ENCODE measurements around the gene ARF4.
A peak's percentile ranks its signal among the peaks of the same experiment; 100 is the strongest.
"Not testable (repeated sequence)": the region's sequence is repeated elsewhere in the genome, so short reads cannot be mapped to it uniquely, and the experiment has no call there.

The ARF4 gene

GRCh38 chr3:57597127-57597923 is at the start of gene ARF4:
Gene ARF4, minus strand, starts transcription at chr3:57597344. Its CDS starts 204 bp downstream, at chr3:57597140.
- Histone ChIP-seq H3K27me3 (ENCODE audit: control insufficient read depth, insufficient read depth, low read length) (no peaks in the 10 kb centered on the region), H3K4me1 (ENCODE audit: control insufficient read depth, insufficient read depth, low read length) (peaks cover 7% of the 10 kb centered on the region), H3K9ac (ENCODE audit: low read depth, low read length) (peak within 1 kb of the TSS; percentile 100), H3K36me3 (ENCODE audit: control insufficient read depth, insufficient read depth, low read length) (no peaks in the 10 kb centered on the region), H3K9me3 (ENCODE audit: control insufficient read depth, insufficient read depth, low read length) (no peaks in the 10 kb centered on the region), H3K4me3 (ENCODE audit: low read depth, low read length) (peak within 1 kb of the TSS; percentile 97)

DNA sequence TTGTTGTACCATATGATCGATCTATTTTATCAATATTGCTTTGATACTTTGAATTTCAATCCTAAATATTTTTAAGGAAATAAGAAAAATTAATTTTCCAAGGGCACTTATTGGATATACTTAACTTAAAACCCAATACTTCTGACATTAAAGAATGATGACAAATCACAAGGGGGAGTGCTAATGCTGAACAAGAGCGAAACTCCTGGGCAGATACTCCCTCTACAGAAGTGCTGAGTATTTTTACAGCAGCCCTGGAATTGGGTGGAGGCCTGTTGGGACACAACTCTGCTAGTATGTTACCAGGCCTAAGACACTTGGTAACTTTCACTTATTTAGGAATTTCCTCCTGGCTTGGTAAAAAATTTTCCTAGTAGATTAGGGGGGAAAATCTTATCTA is 49.6 kb upstream of the ARF4 start:
- Histone ChIP-seq H3K9me3 (ENCODE audit: control insufficient read depth, insufficient read depth, low read length) (no peaks in the 10 kb centered on the region), H3K4me1 (ENCODE audit: control insufficient read depth, insufficient read depth, low read length) (no peaks in the 10 kb centered on the region), H3K4me3 (ENCODE audit: low read depth, low read length) (no peak overlapping the region), H3K9ac (ENCODE audit: low read depth, low read length) (no peak overlapping the region), H3K27me3 (ENCODE audit: control insufficient read depth, insufficient read depth, low read length) (no peaks in the 10 kb centered on the region), H3K36me3 (ENCODE audit: control insufficient read depth, insufficient read depth, low read length) (no peaks in the 10 kb centered on the region)

DNA sequence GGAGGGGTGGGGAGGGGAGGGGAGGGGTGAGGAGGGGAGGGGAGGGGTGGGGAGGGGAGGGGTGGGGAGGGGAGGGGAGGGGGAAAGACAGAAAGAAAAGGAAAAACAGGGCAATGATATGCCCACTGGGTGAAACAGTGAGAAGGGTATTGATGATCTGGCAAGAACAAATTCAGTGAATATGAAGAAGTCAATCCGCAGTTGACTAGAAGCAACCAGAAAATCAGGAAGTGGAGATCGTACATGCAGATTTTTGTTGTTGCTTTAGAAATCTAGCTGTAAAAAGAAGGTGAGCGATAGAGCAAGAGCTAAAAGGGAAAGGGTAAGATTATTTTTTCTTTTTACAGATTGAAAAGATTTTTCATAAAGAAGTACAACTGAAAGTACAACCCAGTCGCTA is 47.6 kb upstream of the ARF4 start:
- Histone ChIP-seq H3K27me3 (ENCODE audit: control insufficient read depth, insufficient read depth, low read length) (no peaks in the 10 kb centered on the region), H3K9ac (ENCODE audit: low read depth, low read length) (no peak overlapping the region), H3K4me3 (ENCODE audit: low read depth, low read length) (no peak overlapping the region), H3K4me1 (ENCODE audit: control insufficient read depth, insufficient read depth, low read length) (no peaks in the 10 kb centered on the region), H3K9me3 (ENCODE audit: control insufficient read depth, insufficient read depth, low read length) (no peaks in the 10 kb centered on the region), H3K36me3 (ENCODE audit: control insufficient read depth, insufficient read depth, low read length) (no peaks in the 10 kb centered on the region)

DNA sequence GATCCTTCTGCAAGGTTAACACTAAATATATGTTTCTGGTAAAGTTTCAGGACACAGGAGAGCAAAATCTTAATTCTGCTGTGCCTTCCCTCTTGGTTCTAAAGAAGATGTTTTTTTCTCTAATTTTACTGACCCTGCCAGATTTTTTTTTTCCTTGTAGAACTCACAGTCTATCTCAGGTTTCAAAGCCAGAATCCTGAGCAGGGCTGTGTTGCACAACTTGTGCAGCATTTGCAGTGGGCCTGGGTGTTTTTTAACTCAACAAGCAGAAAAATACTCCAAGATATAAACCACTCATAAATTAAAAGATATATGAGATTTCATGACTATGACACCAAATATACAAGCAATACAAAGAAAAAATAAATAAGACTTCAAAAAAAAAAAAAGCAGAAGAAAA is 40.2 kb upstream of the ARF4 start:
- Histone ChIP-seq H3K4me3 (ENCODE audit: low read depth, low read length) (no peak overlapping the region), H3K27me3 (ENCODE audit: control insufficient read depth, insufficient read depth, low read length) (no peaks in the 10 kb centered on the region)

GRCh38 chr3:57634259-57634658 is 37.1 kb upstream of the ARF4 start:
- H3K27me3 ChIP-seq (ENCODE audit: control insufficient read depth, insufficient read depth, low read length); H3K9me3 ChIP-seq (ENCODE audit: control insufficient read depth, insufficient read depth, low read length); H3K4me3 ChIP-seq (ENCODE audit: low read depth, low read length); H3K36me3 ChIP-seq (ENCODE audit: control insufficient read depth, insufficient read depth, low read length); H3K4me1 ChIP-seq (ENCODE audit: control insufficient read depth, insufficient read depth, low read length); H3K9ac ChIP-seq (ENCODE audit: low read depth, low read length): not testable (repeated sequence)

More for the DNA sequence above, 40.2 kb upstream of the ARF4 start:
- Histone ChIP-seq H3K9me3 (ENCODE audit: control insufficient read depth, insufficient read depth, low read length) (no peaks in the 10 kb centered on the region), H3K4me1 (ENCODE audit: control insufficient read depth, insufficient read depth, low read length) (no peaks in the 10 kb centered on the region), H3K9ac (ENCODE audit: low read depth, low read length) (no peak overlapping the region), H3K36me3 (ENCODE audit: control insufficient read depth, insufficient read depth, low read length) (peaks cover 2% of the 10 kb centered on the region)

GRCh38 chr3:57627976-57628375 is 30.8 kb upstream of the ARF4 start:
- Histone ChIP-seq H3K36me3 (ENCODE audit: control insufficient read depth, insufficient read depth, low read length) (peaks cover 3% of the 10 kb centered on the region), H3K27me3 (ENCODE audit: control insufficient read depth, insufficient read depth, low read length) (no peaks in the 10 kb centered on the region), H3K4me1 (ENCODE audit: control insufficient read depth, insufficient read depth, low read length) (no peaks in the 10 kb centered on the region), H3K4me3 (ENCODE audit: low read depth, low read length) (no peak overlapping the region), H3K9me3 (ENCODE audit: control insufficient read depth, insufficient read depth, low read length) (no peaks in the 10 kb centered on the region), H3K9ac (ENCODE audit: low read depth, low read length) (no peak overlapping the region)

DNA sequence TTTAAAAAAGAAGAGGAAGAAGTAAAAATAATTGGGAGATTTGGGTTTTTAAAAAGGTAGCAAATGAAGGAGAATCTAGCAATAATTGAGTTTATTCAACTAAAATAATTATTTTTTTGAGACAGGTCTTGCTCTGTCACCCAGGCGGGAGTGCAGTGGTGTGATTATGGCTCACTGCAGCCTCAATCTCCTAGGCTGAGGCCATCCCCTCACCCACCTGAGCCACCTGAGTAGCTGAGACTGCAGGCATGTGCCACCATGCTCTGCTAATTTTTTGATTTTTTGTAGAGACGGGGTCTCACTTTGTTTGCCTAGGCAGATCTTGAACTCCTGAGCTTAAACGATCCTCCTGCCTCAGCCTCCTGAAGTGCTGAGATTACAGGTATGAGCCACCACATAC is 27.7 kb upstream of the ARF4 start:
- Histone ChIP-seq H3K4me1 (ENCODE audit: control insufficient read depth, insufficient read depth, low read length) (no peaks in the 10 kb centered on the region), H3K4me3 (ENCODE audit: low read depth, low read length) (no peak overlapping the region), H3K36me3 (ENCODE audit: control insufficient read depth, insufficient read depth, low read length) (peaks cover under 1% of the 10 kb centered on the region), H3K9ac (ENCODE audit: low read depth, low read length) (no peak overlapping the region), H3K27me3 (ENCODE audit: control insufficient read depth, insufficient read depth, low read length) (no peaks in the 10 kb centered on the region), H3K9me3 (ENCODE audit: control insufficient read depth, insufficient read depth, low read length) (no peaks in the 10 kb centered on the region)

GRCh38 chr3:57622362-57622761 is 25.2 kb upstream of the ARF4 start:
- no peaks in the 10 kb centered on the region for H3K27me3 ChIP-seq (ENCODE audit: control insufficient read depth, insufficient read depth, low read length)
- no peaks in the 10 kb centered on the region for H3K4me1 ChIP-seq (ENCODE audit: control insufficient read depth, insufficient read depth, low read length)
- no peak overlapping the region for H3K9ac ChIP-seq (ENCODE audit: low read depth, low read length)
- no peaks in the 10 kb centered on the region for H3K36me3 ChIP-seq (ENCODE audit: control insufficient read depth, insufficient read depth, low read length)
- H3K4me3 ChIP-seq (ENCODE audit: low read depth, low read length) = no peak overlapping the region
- no peaks in the 10 kb centered on the region for H3K9me3 ChIP-seq (ENCODE audit: control insufficient read depth, insufficient read depth, low read length)

GRCh38 chr3:57617739-57618138 is 20.6 kb upstream of the ARF4 start:
- Histone ChIP-seq H3K4me1 (ENCODE audit: control insufficient read depth, insufficient read depth, low read length) (no peaks in the 10 kb centered on the region), H3K9me3 (ENCODE audit: control insufficient read depth, insufficient read depth, low read length) (no peaks in the 10 kb centered on the region), H3K9ac (ENCODE audit: low read depth, low read length) (no peak overlapping the region), H3K27me3 (ENCODE audit: control insufficient read depth, insufficient read depth, low read length) (no peaks in the 10 kb centered on the region), H3K36me3 (ENCODE audit: control insufficient read depth, insufficient read depth, low read length) (no peaks in the 10 kb centered on the region), H3K4me3 (ENCODE audit: low read depth, low read length) (no peak overlapping the region)

- H3K4me1 ChIP-seq (ENCODE audit: control insufficient read depth, insufficient read depth, low read length) = no peaks in the 10 kb centered on the region
- H3K36me3 ChIP-seq (ENCODE audit: control insufficient read depth, insufficient read depth, low read length) = no peaks in the 10 kb centered on the region
- no peaks in the 10 kb centered on the region for H3K9me3 ChIP-seq (ENCODE audit: control insufficient read depth, insufficient read depth, low read length)
- no peak overlapping the region for H3K4me3 ChIP-seq (ENCODE audit: low read depth, low read length)
- H3K27me3 ChIP-seq (ENCODE audit: control insufficient read depth, insufficient read depth, low read length) = no peaks in the 10 kb centered on the region
- H3K9ac ChIP-seq (ENCODE audit: low read depth, low read length) = no peak overlapping the region
Measured at GRCh38 chr3:57616233-57616632, 19.1 kb upstream of the ARF4 start.

GRCh38 chr3:57611870-57612269 is 14.7 kb upstream of the ARF4 start:
- not testable (repeated sequence) for H3K9me3 ChIP-seq (ENCODE audit: control insufficient read depth, insufficient read depth, low read length); H3K9ac ChIP-seq (ENCODE audit: low read depth, low read length); H3K4me1 ChIP-seq (ENCODE audit: control insufficient read depth, insufficient read depth, low read length); H3K27me3 ChIP-seq (ENCODE audit: control insufficient read depth, insufficient read depth, low read length); H3K36me3 ChIP-seq (ENCODE audit: control insufficient read depth, insufficient read depth, low read length); H3K4me3 ChIP-seq (ENCODE audit: low read depth, low read length)

DNA sequence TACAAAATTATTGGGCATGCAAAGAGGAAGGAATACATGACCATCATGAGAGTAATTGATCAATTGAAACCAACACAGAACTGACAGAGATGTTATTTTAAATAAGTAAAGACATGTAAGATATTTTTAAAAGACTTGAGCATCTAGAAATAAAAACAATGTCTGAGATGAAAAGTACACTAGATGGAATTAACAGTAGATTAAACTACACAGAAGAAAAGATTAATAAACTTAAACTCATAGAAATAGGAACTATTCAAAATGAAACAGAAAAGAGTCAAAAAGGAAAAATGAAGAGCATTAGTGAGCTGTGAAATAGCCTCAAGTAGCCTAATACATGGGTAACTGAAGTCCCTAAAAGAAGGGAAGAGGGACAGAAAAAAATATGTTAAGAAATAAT is 8.5 kb upstream of the ARF4 start:
- Histone ChIP-seq H3K36me3 (ENCODE audit: control insufficient read depth, insufficient read depth, low read length) (no peaks in the 10 kb centered on the region), H3K4me1 (ENCODE audit: control insufficient read depth, insufficient read depth, low read length) (no peaks in the 10 kb centered on the region), H3K27me3 (ENCODE audit: control insufficient read depth, insufficient read depth, low read length) (no peaks in the 10 kb centered on the region), H3K9ac (ENCODE audit: low read depth, low read length) (no peak overlapping the region), H3K9me3 (ENCODE audit: control insufficient read depth, insufficient read depth, low read length) (no peaks in the 10 kb centered on the region), H3K4me3 (ENCODE audit: low read depth, low read length) (no peak overlapping the region)
